PFSK-1 (cell line): ENCODE data around the gene ADAMTS13.

ENCODE experiments used
- FOXP2 ChIP-seq: optimal IDR thresholded peaks from 2 replicates; pipeline ENCODE3; 2011; ENCODE audit warnings: borderline replicate concordance, control low read depth, inconsistent platforms; ENCODE audit not compliant: insufficient read depth; ENCODE audit errors: extremely low read length, extremely low read depth
- POLR2AphosphoS5 ChIP-seq: IDR thresholded peaks from 2 replicates; pipeline ENCODE4 v1.6.1; 2012; ENCODE audit warnings: low read depth, mild to moderate bottlenecking, control low read depth, low read length, moderate library complexity
- REST ChIP-seq, 2 experiments: IDR thresholded peaks; 2 replicates each; pipeline versions ENCODE4 v1.6.1 to v1.8.0; 2011 to 2012; ENCODE audit warnings: low read depth in 2 of 2, low read length in 2 of 2, control low read depth in 1 of 2, inconsistent platforms in 1 of 2, mild to moderate bottlenecking in 1 of 2, moderate library complexity in 1 of 2; ENCODE audit not compliant: insufficient read depth in 1 of 2
- TAF1 ChIP-seq: IDR thresholded peaks from 2 replicates; pipeline ENCODE4 v1.6.1; 2012; ENCODE audit warnings: low read length, control low read depth, borderline replicate concordance; ENCODE audit not compliant: insufficient read depth

- TF ChIP-seq POLR2AphosphoS5 = no peak
- no peak for TF ChIP-seq REST (IDR thresholded peaks at IDR 0.05; ENCODE audit: insufficient read depth in 1 of 2, low read depth in 2 of 2, low read length in 2 of 2)
- TF ChIP-seq FOXP2 = no peak
- no peak for TF ChIP-seq TAF1
Observed at GRCh38 chr9:133443982-133444381, 21.8 kb downstream of the ADAMTS13 start.
